HG03565 (cell line): ENCODE data around the gene HSD17B8.

Experiments used
- ATAC-seq: cut with Tn5 transposase; IDR thresholded peaks from one replicate; pipeline ENCODE4 v1.9.1; 2021; ENCODE audit warnings: mild to moderate bottlenecking, moderate library complexity; ENCODE audit not compliant: unreplicated experiment

HSD17B8 gene

GRCh38 chr6:33204415-33205190 is at the start of gene HSD17B8:
Gene HSD17B8 (plus strand): TSS chr6:33204655. CDS start chr6:33204669, 14 bp downstream.
- ATAC-seq = peak; percentile 30

- ATAC-seq = no peak
Measured at GRCh38 chr6:33156561-33156960, 47.9 kb upstream of the HSD17B8 start.

- no peak for ATAC-seq
Measured at GRCh38 chr6:33156964-33157363, 47.5 kb upstream of the HSD17B8 start.

GRCh38 chr6:33160096-33160495 is 44.4 kb upstream of the HSD17B8 start:
- ATAC-seq = no peak

GRCh38 chr6:33160728-33161344 is 43.6 kb upstream of the HSD17B8 start:
- no peak for ATAC-seq

GRCh38 chr6:33161354-33162331 is 42.8 kb upstream of the HSD17B8 start:
- ATAC-seq = no peak

GRCh38 chr6:33163540-33163939 is 40.9 kb upstream of the HSD17B8 start:
- ATAC-seq = no peak

- ATAC-seq = no peak
Measured at GRCh38 chr6:33164176-33164575, 40.3 kb upstream of the HSD17B8 start.

- no peak for ATAC-seq
Measured at GRCh38 chr6:33164665-33165373, 39.6 kb upstream of the HSD17B8 start.

GRCh38 chr6:33165581-33166258 is 38.7 kb upstream of the HSD17B8 start:
- no peak for ATAC-seq

- no peak for ATAC-seq
Measured at GRCh38 chr6:33166363-33166762, 38.1 kb upstream of the HSD17B8 start.

GRCh38 chr6:33166811-33167210 is 37.6 kb upstream of the HSD17B8 start:
- no peak for ATAC-seq

GRCh38 chr6:33167374-33168283 is 36.8 kb upstream of the HSD17B8 start:
- no peak for ATAC-seq

- ATAC-seq = no peak
Measured at GRCh38 chr6:33168284-33168601, 36.2 kb upstream of the HSD17B8 start.

- no peak for ATAC-seq
Measured at GRCh38 chr6:33168639-33169038, 35.8 kb upstream of the HSD17B8 start.

- ATAC-seq = no peak
Measured at GRCh38 chr6:33169291-33170175, 34.9 kb upstream of the HSD17B8 start.

GRCh38 chr6:33170176-33171015 is 34.1 kb upstream of the HSD17B8 start:
- no peak for ATAC-seq
